GM23338 (cell line): ENCODE measurements around the gene CES4A. TPM values are rescaled to one million over a fixed set of nuclear protein-coding genes. Genes with fewer than 3 reads are reported as not detected.

Experiments used
- ATAC-seq: fragments of 200-7000 bp; cut with Tn5 transposase; 3 replicates; pipeline ENCODE4 v1.9.1; 2020
- DNase-seq: peaks from one replicate; pipeline ENCODE4 v3.0.0-alpha.2; 2015; ENCODE audit warnings: low spot score
- H2AFZ ChIP-seq: fragments of 200-600 bp; sonication (generic); 2 replicates; pipeline ENCODE4 v1.8.0; 2016; ENCODE audit warnings: antibody characterized with exemption, mild to moderate bottlenecking, moderate library complexity
- H3F3A ChIP-seq: fragments of 200-600 bp; sonication (generic); replicated peaks from 2 replicates; pipeline ENCODE4 v1.8.0; 2017; ENCODE audit warnings: antibody characterized with exemption, mixed run types, low read depth
- H3K27ac ChIP-seq: fragments of 200-600 bp; sonication (generic); 2 replicates; pipeline ENCODE4 v1.6.1; 2016; ENCODE audit warnings: low read depth
- H3K27me3 ChIP-seq: fragments of 200-600 bp; sonication (generic); 2 replicates; pipeline ENCODE4 v1.8.0; 2016; ENCODE audit warnings: mild to moderate bottlenecking, mixed run types, moderate library complexity; ENCODE audit not compliant: insufficient read depth
- H3K36me3 ChIP-seq: fragments of 200-600 bp; sonication (generic); 2 replicates; pipeline ENCODE4 v1.8.0; 2016; ENCODE audit warnings: mild to moderate bottlenecking; ENCODE audit not compliant: insufficient read depth
- H3K4me1 ChIP-seq: fragments of 200-600 bp; sonication (generic); 2 replicates; pipeline ENCODE4 v1.8.0; 2016; ENCODE audit warnings: mild to moderate bottlenecking, moderate library complexity; ENCODE audit not compliant: insufficient read depth
- H3K4me2 ChIP-seq: fragments of 200-600 bp; sonication (generic); 2 replicates; pipeline ENCODE4 v1.7.1; 2017; ENCODE audit warnings: mixed run types
- H3K4me3 ChIP-seq: fragments of 200-600 bp; sonication (generic); 2 replicates; pipeline ENCODE4 v1.6.1; 2016; ENCODE audit warnings: mixed run types
- H3K79me2 ChIP-seq: fragments of 200-600 bp; sonication (generic); replicated peaks from 2 replicates; pipeline ENCODE4 v1.8.0; 2017; ENCODE audit warnings: mild to moderate bottlenecking; ENCODE audit not compliant: insufficient read depth
- H3K9me2 ChIP-seq: fragments of 200-600 bp; sonication (generic); 2 replicates; pipeline ENCODE4 v1.8.0; 2017; ENCODE audit not compliant: insufficient read depth
- H4K20me1 ChIP-seq: fragments of 200-600 bp; sonication (generic); replicated peaks from 2 replicates; pipeline ENCODE4 v1.8.0; 2017; ENCODE audit warnings: mild to moderate bottlenecking; ENCODE audit not compliant: insufficient read depth
- H3K27ac Mint-ChIP-seq: 2 replicates; pipeline ENCODE4 v1.8.0; 2020; ENCODE audit warnings: inconsistent platforms, mild to moderate bottlenecking, moderate library complexity, mixed read lengths
- H3K27me3 Mint-ChIP-seq: 3 replicates; pipeline ENCODE4 v1.8.0; 2022; ENCODE audit warnings: low read depth, mild to moderate bottlenecking, moderate library complexity, mixed read lengths, inconsistent platforms; ENCODE audit not compliant: insufficient read depth, poor library complexity
- H3K36me3 Mint-ChIP-seq: 3 replicates; pipeline ENCODE4 v1.8.0; 2021; ENCODE audit warnings: low read depth, mild to moderate bottlenecking, inconsistent platforms, moderate library complexity, mixed read lengths
- H3K4me1 Mint-ChIP-seq: 3 replicates; pipeline ENCODE4 v1.8.0; 2020; ENCODE audit warnings: mild to moderate bottlenecking, inconsistent platforms, mixed read lengths
- H3K4me3 Mint-ChIP-seq: 3 replicates; pipeline ENCODE4 v1.8.0; 2021; ENCODE audit warnings: moderate library complexity, mild to moderate bottlenecking, inconsistent platforms, mixed read lengths
- H3K9me3 Mint-ChIP-seq: 3 replicates; pipeline ENCODE4 v1.8.0; 2020; ENCODE audit warnings: moderate library complexity, mild to moderate bottlenecking, inconsistent platforms, mixed read lengths
- CREB1 ChIP-seq: fragments of 250-450 bp; sonication (Bioruptor Pico); IDR thresholded peaks from 2 replicates; pipeline ENCODE4 v1.5.0; 2020; ENCODE audit warnings: low read depth, mild to moderate bottlenecking, moderate library complexity
- CTCF ChIP-seq, 2 experiments: fragments of 200-600 bp in 1 of 2; sonication (generic) in 1 of 2; conservative IDR thresholded peaks; 2 replicates each; pipeline versions ENCODE4 v1.5.1 to v1.6.1; 2016 to 2017; ENCODE audit warnings: antibody characterized with exemption in 2 of 2, low read depth in 2 of 2, mild to moderate bottlenecking in 2 of 2, moderate library complexity in 1 of 2
- ETS1 ChIP-seq: IDR thresholded peaks from 2 replicates; pipeline ENCODE4 v1.6.1; 2016; ENCODE audit warnings: antibody characterized with exemption
- EZH2 ChIP-seq: fragments of 200-600 bp; sonication (generic); IDR thresholded peaks from one replicate; pipeline ENCODE4 v1.8.0; 2017; ENCODE audit warnings: antibody characterized with exemption, mild to moderate bottlenecking, low read depth; ENCODE audit not compliant: unreplicated experiment
- EZH2phosphoT487 ChIP-seq: fragments of 200-600 bp; sonication (generic); IDR thresholded peaks from one replicate; pipeline ENCODE4 v1.8.1; 2018; ENCODE audit warnings: antibody characterized with exemption; ENCODE audit not compliant: unreplicated experiment
- NANOG ChIP-seq: IDR thresholded peaks from 2 replicates; pipeline ENCODE4 v1.6.1; 2016; ENCODE audit warnings: antibody characterized with exemption, borderline replicate concordance
- POLR2AphosphoS5 ChIP-seq: IDR thresholded peaks from 2 replicates; pipeline ENCODE4 v1.6.1; 2016; ENCODE audit warnings: antibody characterized with exemption, low read depth
- REST ChIP-seq: IDR thresholded peaks from one replicate; pipeline ENCODE4 v1.6.1; 2018; ENCODE audit warnings: antibody characterized with exemption; ENCODE audit not compliant: unreplicated experiment
- STAT1 ChIP-seq: IDR thresholded peaks from one replicate; pipeline ENCODE4 v1.6.1; 2016; ENCODE audit warnings: antibody characterized with exemption; ENCODE audit not compliant: unreplicated experiment
- ZNF114 ChIP-seq: fragments of 250-450 bp; sonication (Bioruptor Pico); IDR thresholded peaks from 2 replicates; pipeline ENCODE4 v1.5.0; 2020; ENCODE audit warnings: mild to moderate bottlenecking, moderate library complexity
- ZNF331 ChIP-seq: fragments of 250-450 bp; sonication (Bioruptor Pico); IDR thresholded peaks from 2 replicates; pipeline ENCODE4 v1.5.0; 2020; ENCODE audit warnings: low read depth, mild to moderate bottlenecking, moderate library complexity
- polyA plus RNA-seq: library from polyadenylated mRNA; unstranded; fragments of >200 nt; fragmentation: Nextera tagmentation; extraction: Ambion mirVana; gene quantifications from 2 replicates; pipeline ENCODE4 v1.2.1, GENCODE V29; 2016
- total RNA-seq: library from RNA; depleted of rRNA; stranded (reverse); fragments of >200 nt; shearing (Covaris generic); gene quantifications from 2 replicates; pipeline ENCODE4 v1.2.3, GENCODE V29; 2014

CES4A gene
- total and polyA plus RNA-seq, 2 experiments from 2014 or later: 0.10 to 0.42 TPM

- Histone ChIP-seq H3K4me1 (peaks cover 3% of the 10 kb centered on the region; the same call in 1 of the 2 replicates), H3K27ac (no peak overlapping the region), H3F3A (no peaks in the 10 kb centered on the region), H3K9me2 (no peaks in the 10 kb centered on the region), H3K27me3 (peaks cover 46% of the 10 kb centered on the region), H4K20me1 (no peaks in the 10 kb centered on the region), H3K79me2 (no peaks in the 10 kb centered on the region), H2AFZ (peak overlapping the region; percentile 98; the same call in 1 of the 2 replicates), H3K4me2 (peak overlapping the region; percentile 87), H3K36me3 (no peaks in the 10 kb centered on the region), H3K4me3 (peak overlapping the region; percentile 60)
- H3K27ac Mint-ChIP-seq: no peak overlapping the region
- no peak for TF ChIP-seq NANOG
- no peak for TF ChIP-seq ZNF331
- no peak for TF ChIP-seq REST
- peak; percentile 91 to 96 for TF ChIP-seq CTCF (conservative IDR thresholded peaks at IDR 0.05; ENCODE audit: low read depth in 2 of 2)
- peak overlapping the region; percentile 66 for H3K4me3 Mint-ChIP-seq
- H3K36me3 Mint-ChIP-seq: peaks cover 9% of the 10 kb centered on the region; the same call in 1 of the 3 replicates
- peaks cover 37% of the 10 kb centered on the region for H3K27me3 Mint-ChIP-seq
- H3K4me1 Mint-ChIP-seq: no peaks in the 10 kb centered on the region; the same call in 2 of the 3 replicates
- H3K9me3 Mint-ChIP-seq: peaks cover 10% of the 10 kb centered on the region; the same call in 2 of the 3 replicates
- ATAC-seq (peak; percentile 79), DNase-seq (peak; percentile 94)
Observed at GRCh38 chr16:66947302-66948065, 40.9 kb upstream of the CES4A start.

GRCh38 chr16:66948134-66948836 lies 40.1 kb upstream of the CES4A start:
- peak; percentile 30 for ATAC-seq
- peaks cover 51% of the 10 kb centered on the region for H3K27me3 ChIP-seq
- TF ChIP-seq NANOG: no peak
- no peak for TF ChIP-seq ZNF331
- TF ChIP-seq STAT1: no peak
- TF ChIP-seq POLR2AphosphoS5: no peak
- no peak for TF ChIP-seq ZNF114 (CRISPR knock-in tag)
- peak; percentile 36 for TF ChIP-seq EZH2phosphoT487
- no peak for TF ChIP-seq ETS1
- no peak for TF ChIP-seq CREB1 (CRISPR knock-in tag)
- TF ChIP-seq CTCF (conservative IDR thresholded peaks at IDR 0.05; ENCODE audit: low read depth in 2 of 2): no peak
- peak; percentile 83 for TF ChIP-seq EZH2

More at GRCh38 chr16:66948134-66948836, 40.1 kb upstream of the CES4A start:
- DNase-seq: peak; percentile 27
- Histone ChIP-seq H3K36me3 (no peaks in the 10 kb centered on the region), H3K4me2 (peak overlapping the region; percentile 87), H3K9me2 (no peaks in the 10 kb centered on the region), H4K20me1 (no peaks in the 10 kb centered on the region), H3K4me3 (peak overlapping the region; percentile 60), H3F3A (no peaks in the 10 kb centered on the region), H3K4me1 (peaks cover 3% of the 10 kb centered on the region; the same call in 1 of the 2 replicates), H3K79me2 (no peaks in the 10 kb centered on the region), H3K27ac (no peak overlapping the region), H2AFZ (peak overlapping the region; percentile 98)
- no peak overlapping the region for H3K27ac Mint-ChIP-seq
- H3K27me3 Mint-ChIP-seq: peaks cover 39% of the 10 kb centered on the region
- H3K4me3 Mint-ChIP-seq: peak overlapping the region; percentile 66
- H3K9me3 Mint-ChIP-seq: peaks cover 10% of the 10 kb centered on the region; the same call in 2 of the 3 replicates
- H3K4me1 Mint-ChIP-seq: no peaks in the 10 kb centered on the region; the same call in 2 of the 3 replicates
- H3K36me3 Mint-ChIP-seq: 0 out of 3 replicates have a peak, but pooled peaks cover 4% of the 10 kb centered on the region
